BLaER1 (cell line): ENCODE measurements around the gene PPP2R3B.

Experiments
- H3K27ac ChIP-seq: shearing (Covaris generic); formaldehyde crosslinking; 2 replicates; pipeline ENCODE4 v1.8.1; 2022
- H3K27me3 ChIP-seq: shearing (Covaris generic); formaldehyde crosslinking; 2 replicates; pipeline ENCODE4 v1.8.1; 2022
- H3K36me3 ChIP-seq: shearing (Covaris generic); formaldehyde crosslinking; 2 replicates; pipeline ENCODE4 v1.8.1; 2022
- H3K4me1 ChIP-seq: shearing (Covaris generic); formaldehyde crosslinking; 2 replicates; pipeline ENCODE4 v1.8.1; 2022
- H3K4me2 ChIP-seq: shearing (Covaris generic); formaldehyde crosslinking; 2 replicates; pipeline ENCODE4 v1.8.1; 2022
- H3K4me3 ChIP-seq: shearing (Covaris generic); formaldehyde crosslinking; 2 replicates; pipeline ENCODE4 v1.8.1; 2022
- H3K9ac ChIP-seq: shearing (Covaris generic); formaldehyde crosslinking; 2 replicates; pipeline ENCODE4 v1.8.1; 2022
- H3K9me3 ChIP-seq: shearing (Covaris generic); formaldehyde crosslinking; 2 replicates; pipeline ENCODE4 v1.8.1; 2022
- H4K20me1 ChIP-seq: shearing (Covaris generic); formaldehyde crosslinking; 2 replicates; pipeline ENCODE4 v1.8.1; 2022
- Cebpa-rat ChIP-seq: shearing (Covaris generic); IDR thresholded peaks from 2 replicates; pipeline ENCODE4 v1.8.1; 2022

PPP2R3B gene

GRCh38 chrX:371907-372306, 14.8 kb downstream of the PPP2R3B start:
- 0 out of 2 replicates have a peak, but pooled peaks cover 2% of the 10 kb centered on the region for H3K9me3 ChIP-seq
- no peak overlapping the region for H3K9ac ChIP-seq
- H4K20me1 ChIP-seq, result peaks cover 74% of the 10 kb centered on the region
- H3K4me2 ChIP-seq, result peak overlapping the region; percentile 93
- H3K4me1 ChIP-seq, result peaks cover 86% of the 10 kb centered on the region
- no peaks in the 10 kb centered on the region for H3K36me3 ChIP-seq
- H3K4me3 ChIP-seq, result peak overlapping the region; percentile 74; the same call in 1 of the 2 replicates
- peak overlapping the region; percentile 21; the same call in 1 of the 2 replicates for H3K27ac ChIP-seq
- peaks cover 54% of the 10 kb centered on the region for H3K27me3 ChIP-seq
- TF ChIP-seq Cebpa-rat, result no peak

GRCh38 chrX:370963-371745, 15.6 kb downstream of the PPP2R3B start:
- Histone ChIP-seq H3K27ac (peak overlapping the region; percentile 90), H3K9ac (peak overlapping the region; percentile 18; the same call in 1 of the 2 replicates), H4K20me1 (peaks cover 69% of the 10 kb centered on the region), H3K36me3 (no peaks in the 10 kb centered on the region), H3K4me1 (peaks cover 87% of the 10 kb centered on the region), H3K27me3 (peaks cover 54% of the 10 kb centered on the region), H3K4me3 (peak overlapping the region; percentile 74; the same call in 1 of the 2 replicates), H3K4me2 (peak overlapping the region; percentile 93), H3K9me3 (0 out of 2 replicates have a peak, but pooled peaks cover 4% of the 10 kb centered on the region)
- no peak for TF ChIP-seq Cebpa-rat

GRCh38 chrX:370244-370962, 16.3 kb downstream of the PPP2R3B start:
- peak overlapping the region; percentile 90 for H3K27ac ChIP-seq
- no peaks in the 10 kb centered on the region for H3K36me3 ChIP-seq
- H3K4me1 ChIP-seq, result peaks cover 87% of the 10 kb centered on the region
- peaks cover 62% of the 10 kb centered on the region for H4K20me1 ChIP-seq
- H3K9me3 ChIP-seq, result 0 out of 2 replicates have a peak, but pooled peaks cover 4% of the 10 kb centered on the region
- peak overlapping the region; percentile 74; the same call in 1 of the 2 replicates for H3K4me3 ChIP-seq
- peak overlapping the region; percentile 67 for H3K9ac ChIP-seq
- peak overlapping the region; percentile 93 for H3K4me2 ChIP-seq
- no peak for TF ChIP-seq Cebpa-rat
- H3K27me3 ChIP-seq, result peaks cover 49% of the 10 kb centered on the region

- H3K4me2 ChIP-seq, result peak overlapping the region; percentile 93
Observed at GRCh38 chrX:369563-370101, 17.1 kb downstream of the PPP2R3B start.

GRCh38 chrX:368811-369562, 17.7 kb downstream of the PPP2R3B start:
- H3K4me2 ChIP-seq, result peak overlapping the region; percentile 93
- H3K9ac ChIP-seq, result peak overlapping the region; percentile 67

More at GRCh38 chrX:369563-370101, 17.1 kb downstream of the PPP2R3B start:
- H3K27ac ChIP-seq, result peak overlapping the region; percentile 90
- peaks cover 79% of the 10 kb centered on the region for H3K4me1 ChIP-seq
- peaks cover 54% of the 10 kb centered on the region for H4K20me1 ChIP-seq
- H3K9ac ChIP-seq, result peak overlapping the region; percentile 67
- H3K27me3 ChIP-seq, result peaks cover 42% of the 10 kb centered on the region
- 0 out of 2 replicates have a peak, but pooled peaks cover 4% of the 10 kb centered on the region for H3K9me3 ChIP-seq
- H3K36me3 ChIP-seq, result no peaks in the 10 kb centered on the region
- TF ChIP-seq Cebpa-rat, result no peak
- H3K4me3 ChIP-seq, result peak overlapping the region; percentile 74

GRCh38 chrX:367866-368265, 18.8 kb downstream of the PPP2R3B start:
- Histone ChIP-seq H3K9ac (peak overlapping the region; percentile 57; the same call in 1 of the 2 replicates), H3K4me3 (no peak overlapping the region), H3K4me1 (peaks cover 61% of the 10 kb centered on the region), H3K9me3 (peaks cover 19% of the 10 kb centered on the region), H3K27ac (peak overlapping the region; percentile 90), H3K36me3 (peaks cover 14% of the 10 kb centered on the region), H3K27me3 (peaks cover 24% of the 10 kb centered on the region), H3K4me2 (peak overlapping the region; percentile 93), H4K20me1 (peaks cover 43% of the 10 kb centered on the region)
- no peak for TF ChIP-seq Cebpa-rat

More at GRCh38 chrX:368811-369562, 17.7 kb downstream of the PPP2R3B start:
- Histone ChIP-seq H3K4me1 (peaks cover 72% of the 10 kb centered on the region), H3K27me3 (peaks cover 35% of the 10 kb centered on the region), H3K27ac (peak overlapping the region; percentile 90), H3K9me3 (peaks cover 8% of the 10 kb centered on the region), H4K20me1 (peaks cover 48% of the 10 kb centered on the region), H3K36me3 (peaks cover 3% of the 10 kb centered on the region), H3K4me3 (peak overlapping the region; percentile 74)
- no peak for TF ChIP-seq Cebpa-rat

- H3K27ac ChIP-seq, result peak overlapping the region; percentile 90
- peak overlapping the region; percentile 93 for H3K4me2 ChIP-seq
- peaks cover 24% of the 10 kb centered on the region for H3K9me3 ChIP-seq
- no peak for TF ChIP-seq Cebpa-rat
- peaks cover 56% of the 10 kb centered on the region for H3K4me1 ChIP-seq
- peak overlapping the region; percentile 57; the same call in 1 of the 2 replicates for H3K9ac ChIP-seq
- H3K27me3 ChIP-seq, result peaks cover 19% of the 10 kb centered on the region
- peaks cover 19% of the 10 kb centered on the region for H3K36me3 ChIP-seq
- no peak overlapping the region for H3K4me3 ChIP-seq
- peaks cover 43% of the 10 kb centered on the region for H4K20me1 ChIP-seq
Observed at GRCh38 chrX:367349-367748, 19.4 kb downstream of the PPP2R3B start.

- H3K9me3 ChIP-seq, result peaks cover 60% of the 10 kb centered on the region
Observed at GRCh38 chrX:363621-364375, 22.9 kb downstream of the PPP2R3B start.

More at GRCh38 chrX:363621-364375, 22.9 kb downstream of the PPP2R3B start:
- H3K36me3 ChIP-seq, result peaks cover 54% of the 10 kb centered on the region
- peaks cover 21% of the 10 kb centered on the region for H3K4me1 ChIP-seq
- H3K4me3 ChIP-seq, result no peak overlapping the region
- H3K9ac ChIP-seq, result no peak overlapping the region
- no peak overlapping the region for H3K27ac ChIP-seq
- peaks cover 20% of the 10 kb centered on the region; the same call in 1 of the 2 replicates for H4K20me1 ChIP-seq
- H3K4me2 ChIP-seq, result no peak overlapping the region
- TF ChIP-seq Cebpa-rat, result no peak
- no peaks in the 10 kb centered on the region for H3K27me3 ChIP-seq
